Measurements from ENCODE around the gene C1QTNF1. TPM values are rescaled to one million over a fixed set of nuclear protein-coding genes. Genes with fewer than 3 reads are reported as not detected.

Gene C1QTNF1
- total RNA-seq, 1 donor from 2014 or later, result 0.78 TPM

DNA sequence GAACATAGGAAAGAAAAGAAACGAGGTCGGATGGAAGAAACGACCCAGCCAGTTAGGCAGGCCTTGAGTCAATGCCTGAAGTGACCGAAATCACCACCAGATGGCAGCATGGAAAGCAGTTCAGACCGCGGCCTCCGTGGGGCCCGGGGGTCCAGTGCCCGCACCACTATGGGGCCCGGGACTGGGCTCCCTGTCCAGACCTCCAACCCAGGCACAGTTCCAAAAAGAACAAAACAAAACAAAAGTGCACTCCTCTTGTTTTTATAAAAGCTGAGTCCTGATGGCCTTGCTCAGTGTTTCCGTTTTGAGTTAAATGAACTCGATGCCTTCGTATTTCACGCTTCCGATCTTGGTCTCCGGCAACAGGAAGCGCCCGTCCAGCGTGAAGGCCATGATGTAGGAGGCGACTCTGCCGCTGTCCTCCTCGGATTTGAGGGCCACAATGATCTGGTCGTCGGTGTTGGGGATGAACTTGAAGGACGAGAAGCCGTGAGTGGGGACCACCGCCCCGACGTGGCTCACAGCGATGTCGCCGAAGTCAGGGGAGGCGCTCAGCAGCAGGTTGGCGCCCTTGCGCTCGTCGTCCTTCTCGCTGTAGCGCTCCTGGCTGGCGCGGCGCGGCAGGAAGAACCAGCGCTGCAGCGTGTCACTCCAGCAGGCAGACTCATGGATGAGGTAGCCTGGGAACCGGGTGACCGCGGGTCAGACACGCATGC lies 30.6 kb upstream of the C1QTNF1 start:
- DNase-seq, result no peak

DNA sequence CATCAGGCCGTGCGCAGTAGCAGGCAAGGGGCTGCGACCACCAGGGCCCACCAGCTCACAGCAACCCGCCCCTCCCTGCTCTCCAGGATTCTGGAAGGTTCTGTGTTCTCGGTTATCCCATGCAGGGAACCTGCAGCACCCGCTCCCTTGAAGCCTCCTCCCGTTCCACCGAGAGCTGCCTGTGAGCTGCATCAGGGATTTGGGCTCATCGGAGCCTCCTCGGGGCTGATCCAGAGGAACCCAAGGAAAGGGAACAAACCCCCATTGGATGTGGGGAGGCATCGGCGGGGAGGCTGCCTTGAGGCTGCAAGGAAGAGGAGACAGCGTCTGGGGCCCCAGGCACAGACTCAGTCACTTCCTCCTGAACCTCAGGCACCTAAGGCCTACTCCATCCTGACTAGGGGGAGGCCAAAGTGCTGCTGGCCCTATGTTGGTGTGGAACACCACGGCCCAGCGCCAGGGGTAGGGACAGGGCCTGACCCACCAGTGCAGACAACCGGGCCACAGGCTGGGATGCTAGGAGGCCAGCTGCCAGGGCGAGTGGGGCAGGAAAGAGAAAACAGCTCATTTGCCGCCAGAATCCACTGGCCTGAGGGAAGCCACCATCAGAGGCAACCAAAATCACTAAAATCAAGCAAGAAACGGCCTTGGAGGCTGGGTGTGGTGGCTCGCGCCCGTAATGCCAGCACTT lies 29.8 kb upstream of the C1QTNF1 start:
- DNase-seq, result no peak

DNA sequence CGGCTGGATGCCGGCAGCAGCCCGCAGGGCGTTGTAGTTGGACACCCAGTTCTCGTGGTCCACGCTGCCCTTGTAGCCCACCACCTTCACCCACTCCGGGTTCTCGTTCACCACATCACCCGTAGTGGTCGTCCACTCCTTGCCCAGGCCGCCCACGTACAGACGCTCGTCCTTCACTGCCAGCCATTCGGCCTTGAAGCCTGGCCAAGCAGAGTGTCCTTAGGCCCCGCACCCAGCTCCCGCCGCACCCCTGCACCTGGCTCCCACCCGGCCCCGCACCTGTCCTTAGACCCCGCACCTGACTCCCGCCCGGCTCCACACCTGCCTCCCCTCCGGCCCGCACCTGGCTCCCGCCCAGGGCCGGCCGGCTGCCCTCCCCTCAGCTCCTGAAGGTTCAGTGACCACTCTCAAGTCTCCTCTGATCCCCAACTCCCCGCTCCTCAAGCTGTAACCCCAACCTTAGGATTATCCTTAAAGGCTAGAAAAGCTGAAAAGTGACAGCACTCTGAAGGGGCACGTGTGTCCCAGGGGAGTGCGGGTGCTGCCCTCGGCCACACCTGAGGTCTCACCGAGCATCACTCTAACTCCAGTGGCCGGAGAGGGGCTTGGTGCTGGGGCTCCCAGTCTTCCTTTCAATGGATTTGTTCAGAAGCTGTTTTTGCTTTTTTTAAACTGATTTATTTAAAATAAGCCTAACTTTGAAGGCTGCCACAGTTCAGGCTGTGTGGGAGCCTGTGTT lies 28.8 kb upstream of the C1QTNF1 start:
- no peak for DNase-seq

DNA sequence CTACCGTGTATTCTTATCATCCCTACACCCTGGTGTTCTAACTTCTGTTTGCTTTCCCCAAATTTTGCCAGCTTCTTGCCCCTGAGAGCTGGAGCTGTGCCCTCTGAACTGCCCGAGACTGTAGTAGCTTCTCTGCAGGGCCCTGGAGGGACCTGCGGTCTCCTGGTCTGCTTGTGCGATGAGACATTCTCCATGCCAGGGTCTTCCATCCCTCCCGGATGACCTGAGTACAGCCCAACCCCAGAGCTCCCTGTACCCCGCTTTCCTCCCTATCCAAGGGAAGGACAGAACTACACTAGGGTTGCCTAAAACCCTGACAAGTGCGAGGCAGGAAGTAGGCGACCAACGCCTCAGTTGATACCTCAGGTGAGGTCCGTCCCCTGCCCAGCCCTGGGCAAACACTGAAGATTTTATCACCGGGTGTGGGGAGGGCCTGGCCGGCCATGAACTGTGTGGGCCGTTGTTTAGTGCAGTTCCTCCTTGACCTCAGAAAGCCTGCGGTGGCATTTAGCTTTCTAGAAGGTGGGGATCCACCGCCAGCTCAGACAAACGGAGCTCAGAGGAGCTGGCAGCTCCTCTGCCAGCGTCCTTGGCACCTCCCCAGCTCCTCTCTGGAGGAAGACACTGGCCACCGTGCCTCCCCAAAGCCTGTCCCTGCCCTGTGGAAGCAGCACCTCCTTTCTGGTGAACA lies 28.1 kb upstream of the C1QTNF1 start:
- DNase-seq, result no peak

DNA sequence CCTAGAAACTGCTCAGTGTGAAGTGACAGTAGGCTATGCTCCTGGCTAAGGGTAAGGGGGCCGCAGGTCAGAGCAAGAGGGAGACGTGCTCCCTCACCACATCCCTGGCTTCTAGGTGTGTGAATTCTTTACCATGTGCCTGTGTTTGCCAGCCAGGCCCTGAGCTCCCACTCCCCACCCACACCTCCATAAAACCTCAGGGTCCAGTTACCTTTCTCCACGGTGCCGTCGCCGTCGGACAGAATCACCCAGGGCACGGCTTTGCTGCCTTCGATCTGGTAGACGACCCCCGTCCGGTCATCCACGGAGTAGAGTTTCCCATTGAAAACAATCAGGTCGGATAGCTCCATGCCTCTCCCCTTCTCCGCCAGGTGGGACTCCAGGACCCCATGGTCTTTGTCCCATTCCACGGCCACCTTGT lies 27.2 kb upstream of the C1QTNF1 start:
- DNase-seq, result no peak

DNA sequence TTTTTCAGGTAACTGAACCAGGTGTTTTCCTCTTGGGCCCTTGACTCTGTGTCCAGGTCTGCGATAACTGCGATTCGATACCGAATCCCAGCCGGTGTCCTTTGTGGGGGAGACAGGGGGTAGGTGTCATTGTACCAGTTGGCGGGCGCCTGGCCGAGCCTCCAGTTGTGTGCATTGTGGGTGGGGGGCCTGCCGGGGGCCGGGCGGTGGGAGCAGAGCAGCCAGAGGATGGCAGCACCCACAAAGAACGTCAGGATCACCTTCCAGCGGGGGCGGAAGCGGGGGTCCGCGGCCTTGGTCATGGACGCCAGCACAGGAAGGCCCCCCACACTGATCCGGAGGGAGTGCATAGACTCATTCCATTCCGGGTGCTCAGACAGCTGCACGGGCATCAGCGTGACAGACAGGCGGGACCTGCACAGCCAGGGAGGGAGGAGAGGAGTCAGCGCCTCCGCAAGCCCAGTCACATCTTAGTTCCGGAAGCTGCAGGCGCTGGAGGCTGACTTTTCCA lies 26.7 kb upstream of the C1QTNF1 start:
- DNase-seq, result no peak

DNA sequence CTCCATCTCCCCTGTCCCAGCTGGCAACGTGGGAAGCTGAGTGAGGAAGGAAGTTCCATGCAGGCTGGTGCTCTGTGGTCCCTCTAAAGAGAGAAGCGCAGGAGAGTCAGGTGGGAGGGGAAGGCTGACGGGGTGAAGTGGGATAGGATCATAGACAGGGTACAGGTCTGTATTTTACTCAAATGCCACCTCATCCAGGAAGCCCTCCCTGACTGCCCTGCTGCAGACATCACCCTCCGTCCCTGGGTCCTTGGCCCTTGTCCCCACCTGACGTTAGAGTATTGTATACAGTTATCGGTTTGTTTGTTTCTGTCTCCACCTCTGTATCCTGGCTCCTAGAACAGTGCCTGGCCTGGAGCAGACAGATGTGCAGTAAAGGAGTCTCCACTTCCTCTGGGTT lies 26.1 kb upstream of the C1QTNF1 start:
- no peak for DNase-seq

DNA sequence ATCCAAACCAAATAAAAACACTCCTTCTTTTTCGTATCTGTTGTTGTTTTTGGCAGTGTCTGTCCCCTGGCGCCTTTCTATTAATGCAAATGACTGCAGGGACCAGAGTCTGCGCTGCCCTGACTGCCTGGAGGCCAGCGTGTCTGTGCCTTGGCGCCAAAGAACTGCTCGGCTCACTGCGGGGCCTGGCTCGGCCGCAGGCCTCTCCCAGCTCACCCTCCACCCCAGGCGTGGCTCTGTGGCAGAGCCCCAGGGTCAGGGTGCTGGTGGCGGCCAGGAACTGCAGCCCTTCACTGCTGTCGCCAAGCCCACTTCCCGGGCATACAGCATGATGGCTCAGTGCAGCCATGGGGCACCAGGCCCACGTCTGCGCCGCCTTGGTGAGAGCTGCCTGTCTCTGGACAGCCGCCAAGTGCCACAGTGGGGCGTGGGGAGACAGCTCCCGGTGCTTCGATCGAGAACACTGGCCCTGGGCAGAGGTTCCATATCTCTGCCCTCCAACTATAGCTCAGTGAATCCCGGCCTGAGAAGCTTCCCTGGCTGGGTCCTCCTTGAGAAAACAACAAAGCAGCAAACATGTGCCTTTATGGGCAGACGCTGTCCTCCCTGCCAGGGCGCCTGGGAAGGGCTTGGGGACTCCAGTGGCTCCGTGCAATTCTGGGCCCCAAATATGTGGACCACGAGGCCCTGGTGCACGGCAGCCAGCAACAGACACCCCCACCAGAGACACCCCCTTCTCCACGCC lies 25.5 kb upstream of the C1QTNF1 start:
- DNase-seq, result no peak

DNA sequence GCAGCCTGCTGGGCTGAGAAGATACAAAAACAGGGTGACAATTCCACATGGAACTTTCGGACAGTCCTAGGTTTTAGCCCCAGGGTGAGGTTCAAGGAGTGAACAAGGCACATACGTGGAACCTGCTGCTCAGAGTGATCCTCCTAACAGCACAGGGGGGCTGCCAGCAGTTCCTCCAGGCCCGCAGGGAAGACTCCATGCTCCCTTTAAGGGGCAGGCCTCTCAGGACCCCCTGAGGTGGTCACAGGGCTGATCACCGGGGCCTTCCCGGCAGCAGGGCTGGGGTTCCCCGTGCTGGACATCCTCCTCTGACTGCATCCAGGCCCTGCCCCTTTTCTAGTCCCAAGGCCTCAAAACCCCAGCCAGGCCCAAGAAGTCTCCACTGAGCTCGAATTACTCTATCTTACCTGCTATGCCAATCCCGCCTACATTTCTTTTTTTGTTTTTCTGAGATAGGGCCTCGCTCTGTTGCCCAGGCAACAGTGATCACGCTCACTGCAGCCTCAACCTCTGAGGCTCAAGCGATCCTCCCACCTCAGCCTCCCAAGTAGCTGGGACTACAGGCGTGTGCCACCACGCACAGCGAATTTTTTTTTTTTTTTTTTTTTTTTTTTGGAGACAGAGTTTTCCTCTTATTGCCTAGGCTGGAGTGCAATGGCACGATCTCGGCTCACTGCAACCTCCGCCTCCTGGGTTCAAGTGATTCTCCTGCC lies 24.8 kb upstream of the C1QTNF1 start:
- no peak for DNase-seq

DNA sequence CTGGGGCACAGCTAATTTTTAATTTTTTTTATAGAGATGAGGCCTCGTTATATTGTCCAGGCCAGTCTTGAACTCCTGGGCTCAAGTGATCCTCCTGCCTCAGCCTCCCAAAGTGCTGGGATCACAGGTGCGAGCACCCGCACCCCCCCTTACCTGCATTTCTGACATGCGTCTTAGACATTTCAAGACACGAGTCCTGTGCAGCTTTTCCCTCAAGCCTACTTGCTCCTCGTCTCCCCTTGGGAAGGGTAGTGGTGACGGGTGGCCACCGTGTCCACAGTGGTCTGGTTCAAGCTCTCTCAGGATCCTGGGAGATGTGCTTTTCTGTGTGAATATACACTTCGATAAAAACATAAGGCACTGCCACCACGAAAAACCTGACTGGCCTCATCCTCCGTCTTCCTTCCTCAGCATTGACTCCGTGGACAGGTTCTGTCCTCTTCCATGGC lies 24.0 kb upstream of the C1QTNF1 start:
- no peak for DNase-seq

DNA sequence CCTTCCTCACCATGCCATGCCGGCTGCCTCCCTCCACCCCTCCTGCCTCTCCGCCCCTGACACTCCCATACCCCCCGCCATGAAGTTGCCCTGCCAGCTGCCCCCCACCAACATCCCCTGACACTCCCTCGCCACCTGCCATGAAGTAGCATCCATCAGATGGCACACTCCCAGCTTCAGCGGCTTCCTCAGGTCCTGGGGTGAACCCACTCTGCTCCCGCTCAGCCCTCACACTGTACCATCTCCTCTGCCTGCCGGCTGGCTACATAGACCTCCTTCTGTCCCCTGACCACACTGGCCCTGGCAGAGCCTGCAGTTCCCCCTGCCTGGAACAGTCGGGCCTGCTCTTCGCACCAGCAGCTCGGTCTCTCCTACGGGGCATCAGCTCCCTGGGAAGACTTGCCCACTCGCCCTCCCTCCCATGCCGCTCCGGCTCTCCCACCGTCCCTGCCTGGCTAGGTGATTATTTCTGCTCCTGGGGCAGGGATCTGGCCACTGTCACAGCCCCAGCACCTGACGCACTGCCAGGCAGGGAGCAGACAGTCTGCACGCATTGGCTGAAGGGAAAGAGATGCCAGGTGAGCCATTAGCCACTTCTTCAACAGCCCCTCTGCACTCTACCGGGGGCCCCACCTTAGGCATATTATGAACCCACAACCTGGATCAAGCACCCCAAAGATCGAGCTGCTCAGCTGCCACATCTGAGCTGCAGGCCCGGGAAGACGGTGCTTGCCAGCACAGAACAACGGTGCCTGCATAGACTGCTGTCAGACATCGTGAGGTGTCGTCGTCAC lies 23.4 kb upstream of the C1QTNF1 start:
- DNase-seq, result no peak

DNA sequence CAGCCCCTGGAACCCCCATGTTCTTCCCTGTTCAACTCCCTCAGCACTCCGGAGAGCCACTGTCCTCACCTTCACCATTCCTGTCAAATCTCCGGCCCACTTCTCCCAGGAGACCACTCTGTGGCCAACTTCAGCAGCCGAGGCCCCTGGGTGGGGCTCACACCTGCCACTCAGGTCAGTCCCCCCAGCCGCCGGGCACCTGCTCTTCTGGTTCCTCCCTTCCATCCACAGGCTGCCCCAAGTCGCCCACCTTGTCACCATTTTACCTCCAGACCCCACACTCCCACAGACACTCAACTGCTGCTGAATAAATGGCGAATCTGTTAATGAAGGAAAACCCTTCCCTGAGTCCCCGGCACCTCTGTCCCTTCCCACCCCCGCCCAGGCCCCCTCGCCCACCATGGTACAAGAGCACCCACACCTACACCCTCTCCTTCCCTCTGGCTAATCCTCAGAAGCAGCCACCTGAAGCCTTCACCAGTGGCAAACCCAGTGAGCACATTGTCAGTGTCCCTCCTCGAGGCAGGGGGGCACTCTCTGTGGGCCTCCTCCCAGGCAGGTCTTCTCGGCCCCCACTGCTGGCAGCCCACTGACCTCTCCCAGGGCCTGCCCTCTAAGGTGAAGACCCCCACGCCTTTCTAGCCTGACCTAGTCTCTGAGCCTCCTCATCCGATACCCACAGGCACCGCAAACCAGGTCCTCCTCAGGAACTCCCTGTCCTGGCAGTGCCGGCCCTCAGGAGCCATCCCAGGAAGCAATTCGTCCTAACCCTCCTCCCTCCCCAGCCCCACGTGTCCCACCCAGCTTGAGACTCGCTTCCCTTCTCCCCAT lies 22.6 kb upstream of the C1QTNF1 start:
- DNase-seq, result no peak

DNA sequence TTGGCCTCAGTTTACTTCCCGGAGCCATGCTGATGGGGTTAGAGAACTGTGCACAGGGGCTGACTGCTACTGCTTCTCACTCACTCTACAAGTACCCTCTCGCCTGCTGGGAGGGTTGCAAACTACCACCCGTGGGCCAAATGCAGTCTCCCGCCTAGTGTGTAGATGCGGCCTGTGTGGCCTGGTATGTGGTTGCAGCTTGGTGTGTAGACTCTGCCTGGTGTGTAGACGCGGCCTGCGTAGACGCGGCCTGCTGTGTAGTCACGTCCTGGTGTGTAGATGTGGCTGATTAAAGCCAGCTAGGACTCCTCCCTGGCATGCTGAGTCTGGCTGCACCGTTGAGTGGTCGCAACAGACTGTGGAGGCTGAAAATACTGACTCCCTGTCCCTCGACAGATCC lies 21.7 kb upstream of the C1QTNF1 start:
- DNase-seq, result no peak

DNA sequence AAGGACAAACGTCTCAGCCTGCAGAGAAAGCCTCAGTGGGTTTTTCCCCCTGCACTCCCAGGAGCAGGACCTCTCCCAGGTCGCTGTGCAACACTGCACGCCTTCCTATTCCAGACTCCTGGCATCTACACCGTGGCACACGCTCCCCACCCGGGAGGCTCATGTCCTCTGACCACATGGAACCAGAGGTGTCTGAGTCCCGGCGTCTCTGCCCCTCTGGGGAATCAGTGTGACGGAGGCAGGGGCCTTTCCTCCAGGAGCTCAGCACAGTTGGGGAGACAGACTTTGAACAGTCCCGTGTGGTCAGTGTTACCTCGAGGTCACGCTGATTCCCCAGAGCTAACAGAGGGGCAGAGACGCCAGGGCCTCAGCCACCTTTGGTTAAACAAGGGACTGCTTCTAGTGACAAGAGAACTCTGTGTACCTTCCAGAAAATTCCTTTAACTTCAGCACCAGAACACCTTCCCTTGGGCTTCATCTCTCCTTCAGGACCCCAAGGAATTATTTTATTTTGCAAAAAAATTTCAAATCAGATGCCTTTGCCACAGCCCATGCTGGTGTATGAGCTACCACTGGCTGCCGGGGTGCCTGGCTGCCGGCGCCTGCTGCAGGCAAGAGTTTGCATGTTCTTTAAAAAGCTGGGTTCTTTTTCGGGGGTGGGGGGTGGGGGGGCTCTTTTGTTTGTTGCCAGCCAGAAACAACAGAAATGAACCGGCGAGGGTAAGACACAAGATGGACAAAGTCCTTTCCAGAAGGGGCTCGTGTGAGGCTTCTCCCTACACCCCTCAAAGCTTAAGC lies 21.0 kb upstream of the C1QTNF1 start:
- no peak for DNase-seq

DNA sequence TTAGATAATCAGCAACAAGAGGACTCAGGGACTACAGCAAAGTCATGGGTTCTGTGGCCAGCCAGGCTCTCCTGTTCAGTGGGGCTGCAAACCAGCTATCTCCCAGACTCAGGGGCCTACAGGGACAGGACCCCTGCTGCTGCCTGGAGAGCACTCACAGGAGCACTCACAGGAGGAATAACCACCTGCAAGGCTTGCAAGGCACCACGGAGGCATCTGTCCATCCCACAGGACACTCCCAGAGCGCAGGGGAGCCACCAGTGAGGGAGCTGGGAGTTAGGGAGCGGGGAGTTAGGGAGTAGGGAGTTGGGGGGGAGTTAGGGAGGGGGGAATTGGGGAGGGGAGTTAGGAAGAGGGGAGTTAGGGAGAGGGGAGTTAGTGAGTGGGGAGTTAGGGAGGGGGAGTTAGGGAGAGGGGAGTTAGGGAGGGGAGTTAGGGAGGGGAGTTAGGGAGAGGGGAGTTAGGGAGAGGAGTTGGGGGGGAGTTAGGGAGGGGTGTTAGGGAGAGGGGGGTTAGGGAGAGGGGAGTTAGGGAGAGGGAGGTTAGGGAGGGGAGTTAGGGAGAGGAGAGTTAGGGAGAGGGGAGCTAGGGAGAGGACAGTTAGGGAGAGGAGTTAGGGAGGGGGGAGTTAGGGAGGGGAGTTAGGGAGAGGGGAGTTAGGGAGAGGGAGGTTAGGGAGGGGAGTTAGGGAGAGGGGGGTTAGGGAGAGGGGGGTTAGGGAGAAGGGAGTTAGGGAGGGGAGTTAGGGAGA lies 20.1 kb upstream of the C1QTNF1 start:
- DNase-seq, result no peak

DNA sequence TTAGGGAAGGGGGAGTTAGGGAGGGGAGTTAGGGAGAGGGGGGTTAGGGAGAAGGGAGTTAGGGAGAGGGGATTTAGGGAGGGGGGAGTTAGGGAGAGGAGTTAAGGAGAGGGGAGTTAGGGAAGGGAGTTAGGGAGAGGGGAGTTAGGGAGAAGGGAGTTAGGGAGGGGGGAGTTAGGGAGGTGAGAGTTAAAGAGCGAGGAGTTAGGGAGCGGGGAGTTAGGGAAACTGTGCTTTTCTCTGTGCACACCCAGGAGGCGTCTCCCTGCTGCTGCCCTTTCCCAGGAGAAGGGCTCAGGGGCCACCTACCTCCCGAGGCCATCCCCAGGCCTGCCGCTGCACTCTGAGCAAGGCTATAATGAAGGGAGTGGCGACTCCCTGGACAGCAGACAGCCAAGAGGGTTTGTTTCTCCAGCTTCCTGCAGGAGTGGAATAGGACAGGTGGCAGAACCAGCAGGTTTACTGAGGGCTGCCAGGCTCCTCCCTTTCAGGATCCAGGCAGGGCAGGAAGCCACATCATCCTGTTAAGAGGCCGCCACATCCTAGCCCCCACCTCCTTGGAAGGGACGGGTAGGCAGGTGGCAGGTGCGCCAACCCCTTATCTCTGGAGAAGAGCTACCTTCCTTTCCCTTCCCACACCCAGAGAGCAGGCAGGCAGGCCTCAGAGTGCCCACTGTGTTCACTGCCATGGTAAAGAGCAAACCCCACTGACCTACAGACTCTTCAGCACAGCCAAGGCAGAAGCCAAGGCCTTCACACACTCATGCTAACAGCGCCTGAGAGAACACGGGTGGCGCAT lies 18.7 kb upstream of the C1QTNF1 start:
- DNase-seq, result no peak

DNA sequence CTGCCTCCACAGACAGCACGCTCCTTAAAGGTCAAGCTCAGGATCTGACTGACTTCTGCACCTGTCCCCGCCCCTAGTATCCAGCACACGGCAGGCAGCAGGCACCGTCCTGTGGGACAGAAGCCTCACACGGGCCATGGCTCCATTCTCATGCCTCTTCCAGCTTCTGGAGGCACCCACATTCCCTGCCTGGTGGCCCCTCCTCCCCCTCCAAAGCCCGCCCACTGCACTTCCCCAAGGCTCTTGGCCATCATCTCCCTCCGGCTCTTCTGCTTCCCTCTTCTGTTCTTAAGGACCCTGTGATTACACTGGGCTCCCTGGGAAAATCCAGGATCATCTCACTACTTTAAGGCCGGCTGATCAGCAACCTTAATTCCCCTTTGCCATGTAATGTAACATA lies 17.9 kb upstream of the C1QTNF1 start:
- DNase-seq, result no peak

All from occipital lobe (tissue), 2 donors.